ENCODE results near the gene CCDC174. TPM values are rescaled to one million over a fixed set of nuclear protein-coding genes. Genes with fewer than 3 reads are reported as not detected.

CCDC174 gene
- polyA plus RNA-seq, 1 donor from 2014 or later = 38.8 TPM

- H3K36me3 Mint-ChIP-seq = no peaks in the 10 kb centered on the region
- peaks cover 15% of the 10 kb centered on the region for H3K27me3 Mint-ChIP-seq
- H3K27ac Mint-ChIP-seq = no peak overlapping the region
- H3K4me3 Mint-ChIP-seq = no peak overlapping the region
- peaks cover 0 to 5% (median 0%) of the 10 kb centered on the region in 3 donors for H3K9me3 Mint-ChIP-seq
- no peaks in the 10 kb centered on the region for H3K4me1 Mint-ChIP-seq
These were observed 34.0 kb upstream of the CCDC174 start for GRCh38 chr3:14617508-14618023.

GRCh38 chr3:14619605-14620004 lies 32.0 kb upstream of the CCDC174 start:
- no peak overlapping the region for H3K4me3 Mint-ChIP-seq
- no peaks in the 10 kb centered on the region for H3K4me1 Mint-ChIP-seq
- H3K27ac Mint-ChIP-seq = no peak overlapping the region
- H3K9me3 Mint-ChIP-seq = peaks cover 0 to 5% (median 0%) of the 10 kb centered on the region in 3 donors
- H3K36me3 Mint-ChIP-seq = no peaks in the 10 kb centered on the region
- peaks cover 12% of the 10 kb centered on the region for H3K27me3 Mint-ChIP-seq

DNA sequence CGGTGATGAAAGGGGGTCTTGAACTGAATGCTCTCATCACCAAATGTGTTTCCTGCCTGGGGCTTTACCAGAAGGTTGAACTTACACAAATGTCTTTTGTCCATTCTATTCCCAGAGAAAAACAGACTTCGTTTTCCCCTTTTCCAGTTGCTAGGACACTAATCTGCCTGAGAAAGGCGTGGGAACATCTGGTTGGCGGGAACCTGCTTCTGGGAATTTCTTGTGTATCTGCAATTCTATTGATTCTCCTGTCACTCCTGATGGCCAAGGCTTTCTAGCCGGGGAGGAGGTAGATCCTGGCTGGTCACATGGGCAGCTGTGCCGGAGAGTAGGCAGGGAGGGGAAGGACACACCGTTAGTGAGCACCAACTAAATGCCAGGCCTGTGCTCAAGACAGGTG lies 31.1 kb upstream of the CCDC174 start:
- H3K9me3 Mint-ChIP-seq = peaks cover 0 to 5% (median 0%) of the 10 kb centered on the region in 3 donors
- no peaks in the 10 kb centered on the region for H3K4me1 Mint-ChIP-seq
- H3K36me3 Mint-ChIP-seq = no peaks in the 10 kb centered on the region
- peaks cover 12% of the 10 kb centered on the region for H3K27me3 Mint-ChIP-seq
- H3K27ac Mint-ChIP-seq = no peak overlapping the region
- H3K4me3 Mint-ChIP-seq = no peak overlapping the region

DNA sequence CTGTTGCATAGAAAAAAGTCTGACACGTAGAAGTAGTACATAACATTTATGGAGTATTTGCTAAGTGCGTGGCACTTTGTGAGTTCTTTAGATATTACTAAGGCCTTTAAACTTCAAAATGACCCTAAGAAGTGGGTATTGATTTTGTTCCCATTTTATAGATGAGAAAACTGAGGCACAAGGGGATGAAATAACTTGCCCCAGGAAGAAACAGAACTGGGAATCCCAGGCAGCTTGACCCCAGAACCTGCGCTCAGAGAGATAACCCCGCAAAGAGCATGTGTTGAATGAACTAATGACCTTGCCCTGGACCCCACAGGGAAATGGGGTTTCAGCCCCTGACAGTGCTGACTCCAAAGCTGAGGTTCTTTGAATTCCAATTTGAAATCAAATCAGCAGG lies 30.5 kb upstream of the CCDC174 start:
- H3K27me3 Mint-ChIP-seq = peaks cover 8% of the 10 kb centered on the region
- no peak overlapping the region for H3K4me3 Mint-ChIP-seq
- no peak overlapping the region for H3K27ac Mint-ChIP-seq
- H3K4me1 Mint-ChIP-seq = no peaks in the 10 kb centered on the region
- peaks cover 0 to 5% (median 0%) of the 10 kb centered on the region in 3 donors for H3K9me3 Mint-ChIP-seq
- no peaks in the 10 kb centered on the region for H3K36me3 Mint-ChIP-seq

DNA sequence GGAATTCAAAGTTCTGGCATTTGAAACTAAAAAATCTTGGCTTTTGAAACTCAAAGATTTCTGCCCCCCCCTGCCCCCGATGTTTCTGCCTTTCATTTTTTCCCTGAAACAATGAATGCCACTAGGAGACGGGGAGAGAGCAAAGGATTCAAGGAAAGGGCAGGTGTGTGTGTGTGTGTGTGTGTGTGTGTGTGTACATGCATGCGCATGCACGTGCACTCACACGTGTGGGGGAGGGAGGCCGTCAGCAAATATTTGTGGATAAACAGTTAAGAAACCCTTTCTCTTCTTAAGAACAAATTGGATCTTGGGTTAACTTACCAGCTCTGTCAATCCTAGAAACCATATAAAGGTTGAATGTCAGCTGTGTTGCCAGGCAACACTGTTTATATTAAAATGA lies 29.2 kb upstream of the CCDC174 start:
- no peak overlapping the region for H3K27ac Mint-ChIP-seq
- no peak overlapping the region for H3K4me3 Mint-ChIP-seq
- H3K4me1 Mint-ChIP-seq = peaks cover 0 to 1% (median 0%) of the 10 kb centered on the region in 3 donors
- H3K36me3 Mint-ChIP-seq = no peaks in the 10 kb centered on the region
- H3K9me3 Mint-ChIP-seq = peaks cover 0 to 5% (median 0%) of the 10 kb centered on the region in 3 donors
- H3K27me3 Mint-ChIP-seq = peaks cover 3% of the 10 kb centered on the region

GRCh38 chr3:14623569-14624051 lies 28.0 kb upstream of the CCDC174 start:
- Mint-ChIP-seq H3K9me3 (peaks cover 2 to 6% (median 3%) of the 10 kb centered on the region in 3 donors), H3K27ac (no peak overlapping the region), H3K27me3 (peaks cover 5% of the 10 kb centered on the region), H3K4me3 (no peak overlapping the region), H3K36me3 (no peaks in the 10 kb centered on the region), H3K4me1 (peaks cover 0 to 2% (median 0%) of the 10 kb centered on the region in 3 donors)

- H3K36me3 Mint-ChIP-seq = no peaks in the 10 kb centered on the region
- no peak overlapping the region for H3K27ac Mint-ChIP-seq
- no peak overlapping the region for H3K4me3 Mint-ChIP-seq
- peaks cover 7% of the 10 kb centered on the region for H3K27me3 Mint-ChIP-seq
- H3K4me1 Mint-ChIP-seq = peaks cover 0 to 2% (median 0%) of the 10 kb centered on the region in 3 donors
- H3K9me3 Mint-ChIP-seq = peaks cover 2 to 4% (median 3%) of the 10 kb centered on the region in 3 donors
These were observed 27.1 kb upstream of the CCDC174 start for GRCh38 chr3:14624498-14624897.

DNA sequence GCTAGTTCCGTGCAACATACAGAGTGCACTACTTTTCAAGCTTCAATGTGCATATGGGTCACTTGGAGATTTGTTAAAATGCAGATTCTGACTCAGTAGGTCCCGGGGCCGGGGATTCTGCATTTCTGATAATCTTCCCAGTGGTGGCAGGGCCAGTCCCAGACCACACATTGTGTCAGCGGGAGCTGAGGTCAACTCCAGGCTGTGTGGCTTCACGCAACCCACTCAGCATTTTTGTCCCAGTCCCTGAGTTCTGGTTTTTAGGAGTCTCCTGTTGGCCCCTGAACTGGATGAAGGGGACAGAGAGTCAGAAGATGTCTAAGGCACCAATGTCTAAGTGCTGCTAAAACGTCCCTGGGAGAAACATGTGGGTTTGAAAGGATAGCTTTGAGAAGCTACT lies 26.1 kb upstream of the CCDC174 start:
- Mint-ChIP-seq H3K4me3 (no peak overlapping the region), H3K4me1 (peaks cover 0 to 2% (median 0%) of the 10 kb centered on the region in 3 donors), H3K9me3 (peaks cover 2 to 3% (median 2%) of the 10 kb centered on the region in 3 donors), H3K27ac (no peak overlapping the region), H3K27me3 (peaks cover 7% of the 10 kb centered on the region), H3K36me3 (no peaks in the 10 kb centered on the region)

DNA sequence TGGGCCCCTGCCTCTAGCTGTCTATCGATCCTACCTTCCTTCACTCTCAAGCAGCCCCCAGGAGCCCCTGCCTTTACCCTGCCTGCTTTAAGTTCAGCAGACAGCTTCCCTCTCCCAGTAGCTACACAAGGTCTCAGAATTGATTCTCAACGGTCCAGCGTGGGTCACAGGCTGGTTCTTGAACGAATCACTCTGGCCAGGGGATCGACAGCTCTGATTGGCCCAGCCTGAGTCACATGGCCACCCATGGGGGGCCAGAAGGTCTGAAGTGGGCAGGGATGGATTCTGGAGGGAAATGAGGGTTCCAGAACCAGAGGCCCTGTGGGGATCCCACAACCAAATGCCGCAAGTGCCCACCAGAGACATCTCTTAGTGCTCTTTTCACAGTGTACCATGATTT lies 23.7 kb upstream of the CCDC174 start:
- Mint-ChIP-seq H3K4me3 (no peak overlapping the region), H3K9me3 (peaks cover 2 to 3% (median 2%) of the 10 kb centered on the region in 3 donors), H3K4me1 (peaks cover 0 to 2% (median 0%) of the 10 kb centered on the region in 3 donors)

GRCh38 chr3:14628406-14628805 lies 23.2 kb upstream of the CCDC174 start:
- no peaks in the 10 kb centered on the region for H3K36me3 Mint-ChIP-seq
- peaks cover 2 to 3% (median 2%) of the 10 kb centered on the region in 3 donors for H3K9me3 Mint-ChIP-seq
- peaks cover 0 to 2% (median 0%) of the 10 kb centered on the region in 3 donors for H3K4me1 Mint-ChIP-seq
- H3K4me3 Mint-ChIP-seq = no peak overlapping the region
- H3K27ac Mint-ChIP-seq = no peak overlapping the region
- H3K27me3 Mint-ChIP-seq = peaks cover 8% of the 10 kb centered on the region

More for the DNA sequence above, 23.7 kb upstream of the CCDC174 start:
- peaks cover 7% of the 10 kb centered on the region for H3K27me3 Mint-ChIP-seq
- no peaks in the 10 kb centered on the region for H3K36me3 Mint-ChIP-seq
- H3K27ac Mint-ChIP-seq = peak overlapping the region in 1 of 3 donors; percentile 61

GRCh38 chr3:14630404-14631100 lies 21.0 kb upstream of the CCDC174 start:
- Mint-ChIP-seq H3K27me3 (peaks cover 12% of the 10 kb centered on the region), H3K27ac (no peak overlapping the region), H3K4me1 (peaks cover 0 to 2% (median 0%) of the 10 kb centered on the region in 3 donors), H3K36me3 (no peaks in the 10 kb centered on the region), H3K4me3 (no peak overlapping the region), H3K9me3 (peaks cover 2 to 3% (median 2%) of the 10 kb centered on the region in 3 donors)

- H3K4me3 Mint-ChIP-seq = no peak overlapping the region
- no peaks in the 10 kb centered on the region for H3K36me3 Mint-ChIP-seq
- H3K27ac Mint-ChIP-seq = no peak overlapping the region
- H3K27me3 Mint-ChIP-seq = peaks cover 18% of the 10 kb centered on the region
- H3K4me1 Mint-ChIP-seq = peaks cover 0 to 2% (median 0%) of the 10 kb centered on the region in 3 donors
- H3K9me3 Mint-ChIP-seq = peaks cover 2 to 3% (median 2%) of the 10 kb centered on the region in 3 donors
These were observed 20.5 kb upstream of the CCDC174 start for GRCh38 chr3:14631101-14631497.

- Mint-ChIP-seq H3K9me3 (peaks cover 2 to 3% (median 2%) of the 10 kb centered on the region in 3 donors), H3K27ac (no peak overlapping the region), H3K4me3 (no peak overlapping the region), H3K4me1 (peaks cover 0 to 2% (median 0%) of the 10 kb centered on the region in 3 donors), H3K36me3 (no peaks in the 10 kb centered on the region), H3K27me3 (peaks cover 22% of the 10 kb centered on the region)
These were observed 19.7 kb upstream of the CCDC174 start for GRCh38 chr3:14631687-14632441.

DNA sequence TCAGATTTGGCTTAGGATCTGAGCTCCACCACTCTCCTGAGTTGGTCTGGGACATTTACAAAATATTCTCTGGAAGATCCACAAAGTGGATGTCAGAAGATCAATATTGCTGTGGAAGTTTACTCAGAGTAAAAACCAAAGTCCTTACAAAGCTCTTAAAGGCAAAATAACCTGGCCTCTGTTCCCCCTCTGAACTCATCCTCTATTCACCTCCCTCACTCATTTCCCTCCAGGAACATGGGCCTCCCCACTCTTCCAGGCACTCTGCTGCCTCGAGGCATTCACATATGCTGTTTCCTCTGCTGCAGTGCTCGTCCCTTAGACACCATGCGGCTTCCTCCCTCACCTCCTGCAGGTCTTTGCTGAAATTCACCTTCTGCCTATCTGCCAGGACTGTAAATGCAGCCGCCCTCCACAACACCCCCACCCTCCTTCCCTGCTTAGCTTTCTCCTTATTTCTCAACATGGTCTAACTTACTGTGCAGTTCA lies 19.1 kb upstream of the CCDC174 start:
- H3K27ac Mint-ChIP-seq = no peak overlapping the region
- H3K4me3 Mint-ChIP-seq = no peak overlapping the region
- peaks cover 2 to 3% (median 2%) of the 10 kb centered on the region in 3 donors for H3K9me3 Mint-ChIP-seq
- peaks cover 24% of the 10 kb centered on the region for H3K27me3 Mint-ChIP-seq
- no peaks in the 10 kb centered on the region for H3K36me3 Mint-ChIP-seq
- H3K4me1 Mint-ChIP-seq = no peaks in the 10 kb centered on the region

GRCh38 chr3:14633417-14633816 lies 18.1 kb upstream of the CCDC174 start:
- H3K9me3 Mint-ChIP-seq = peaks cover 0 to 7% (median 0%) of the 10 kb centered on the region in 3 donors
- H3K4me3 Mint-ChIP-seq = no peak overlapping the region
- peaks cover 30% of the 10 kb centered on the region for H3K27me3 Mint-ChIP-seq
- no peak overlapping the region for H3K27ac Mint-ChIP-seq
- no peaks in the 10 kb centered on the region for H3K4me1 Mint-ChIP-seq
- H3K36me3 Mint-ChIP-seq = no peaks in the 10 kb centered on the region
